Hindlimb muscle (tissue), 1 donor: Measurements from ENCODE around the gene ZCCHC7. TPM values are rescaled to one million over a fixed set of nuclear protein-coding genes. Genes with fewer than 3 reads are reported as not detected.
"Not testable (repeated sequence)": the region's sequence is repeated elsewhere in the genome, so short reads cannot be mapped to it uniquely, and the experiment has no call there.

Experiments
- DNase-seq: peaks from one replicate; pipeline ENCODE4 v3.0.0-alpha.2; 2013
- polyA plus RNA-seq: library from polyadenylated mRNA; unstranded; fragments of 120-200 nt; gene quantifications from one replicate; pipeline ENCODE4 v1.2.1, GENCODE V29; 2013; ENCODE audit not compliant: insufficient read length

ZCCHC7 gene
- polyA plus RNA-seq, 1 donor = 11.0 TPM

GRCh38 chr9:37255944-37256862 is 135.8 kb downstream of the ZCCHC7 start:
- DNase-seq = no peak

DNA sequence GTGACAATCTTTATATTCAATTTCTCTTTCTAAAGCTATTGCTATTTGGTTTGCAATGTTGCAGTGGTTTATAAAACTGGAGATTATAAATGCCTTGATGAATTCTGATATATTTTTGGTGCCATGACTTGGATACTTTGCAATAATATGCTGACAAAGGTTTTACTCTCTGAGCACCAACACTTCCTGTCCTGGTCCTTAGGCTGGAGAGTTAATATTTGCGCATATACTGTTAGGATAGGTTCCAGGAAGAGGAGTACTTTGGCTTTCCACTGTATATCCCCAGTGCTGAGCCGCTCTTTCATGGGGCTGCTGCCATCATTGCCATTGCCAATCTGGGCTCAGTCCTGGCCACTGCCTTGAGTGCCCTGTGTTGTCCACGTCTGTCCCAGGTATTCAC is 139.6 kb downstream of the ZCCHC7 start:
- DNase-seq = no peak

GRCh38 chr9:37262410-37262809 is 142.0 kb downstream of the ZCCHC7 start:
- DNase-seq = no peak

DNA sequence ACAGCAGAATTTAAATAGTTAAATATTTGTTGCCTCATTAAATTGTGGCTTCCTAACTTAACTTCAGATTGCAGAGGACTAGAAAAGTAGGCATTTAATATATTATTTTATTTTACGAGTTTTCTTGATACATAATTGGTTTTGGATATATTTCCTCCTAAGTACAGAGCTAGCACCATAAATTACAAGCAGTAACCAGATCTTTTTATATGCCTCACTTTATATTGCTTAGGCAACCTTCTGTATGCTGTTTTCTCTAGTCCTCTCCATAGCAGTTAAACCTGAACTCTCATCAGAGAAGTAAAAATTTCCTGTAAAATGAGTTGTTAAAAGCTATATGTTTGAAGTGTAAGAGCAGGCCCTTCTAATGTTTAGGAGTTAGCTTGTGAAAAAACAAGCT is 144.2 kb downstream of the ZCCHC7 start:
- DNase-seq = no peak

DNA sequence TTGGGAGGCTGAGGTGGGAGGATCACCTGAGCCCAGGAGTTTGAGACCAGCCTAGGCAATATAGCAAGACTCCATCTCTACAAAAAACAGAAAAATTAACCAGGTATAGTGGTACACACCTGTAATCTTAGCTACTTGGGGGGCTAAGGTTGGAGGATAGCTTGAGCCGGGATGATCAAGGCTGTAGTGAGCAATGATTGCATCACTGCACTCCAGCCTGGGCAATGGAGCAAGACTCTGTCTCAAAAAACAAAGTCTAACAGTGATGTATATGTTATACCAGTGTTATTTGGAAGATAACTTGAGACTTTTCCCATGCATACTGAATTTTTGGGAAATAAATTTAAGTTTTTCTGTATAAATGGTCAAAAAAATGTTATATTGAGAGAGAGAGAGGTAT is 146.3 kb downstream of the ZCCHC7 start:
- no peak for DNase-seq

GRCh38 chr9:37269221-37269620 is 148.8 kb downstream of the ZCCHC7 start:
- no peak for DNase-seq

DNA sequence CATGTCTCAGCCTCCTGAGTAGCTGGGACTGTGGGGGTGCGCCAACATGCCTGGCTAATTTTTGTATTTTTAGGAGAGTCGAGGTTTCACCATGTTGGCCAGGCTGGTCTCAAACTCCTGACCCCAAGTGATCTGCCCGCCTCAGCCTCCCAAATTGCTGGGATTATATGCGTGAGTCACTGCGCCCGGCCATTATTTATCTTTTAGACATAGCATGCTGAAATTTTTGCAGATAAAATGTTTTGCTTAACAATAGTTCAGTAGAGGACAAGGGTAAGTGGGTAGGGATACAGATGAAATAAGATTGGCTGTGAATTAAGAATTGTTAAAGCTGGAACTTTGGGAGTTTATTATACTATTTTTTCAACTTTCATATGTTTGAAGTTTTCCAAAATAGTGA is 151.3 kb downstream of the ZCCHC7 start:
- DNase-seq = no peak

GRCh38 chr9:37273595-37273994 is 153.2 kb downstream of the ZCCHC7 start:
- DNase-seq = no peak

GRCh38 chr9:37281541-37281940 is 161.2 kb downstream of the ZCCHC7 start:
- no peak for DNase-seq

DNA sequence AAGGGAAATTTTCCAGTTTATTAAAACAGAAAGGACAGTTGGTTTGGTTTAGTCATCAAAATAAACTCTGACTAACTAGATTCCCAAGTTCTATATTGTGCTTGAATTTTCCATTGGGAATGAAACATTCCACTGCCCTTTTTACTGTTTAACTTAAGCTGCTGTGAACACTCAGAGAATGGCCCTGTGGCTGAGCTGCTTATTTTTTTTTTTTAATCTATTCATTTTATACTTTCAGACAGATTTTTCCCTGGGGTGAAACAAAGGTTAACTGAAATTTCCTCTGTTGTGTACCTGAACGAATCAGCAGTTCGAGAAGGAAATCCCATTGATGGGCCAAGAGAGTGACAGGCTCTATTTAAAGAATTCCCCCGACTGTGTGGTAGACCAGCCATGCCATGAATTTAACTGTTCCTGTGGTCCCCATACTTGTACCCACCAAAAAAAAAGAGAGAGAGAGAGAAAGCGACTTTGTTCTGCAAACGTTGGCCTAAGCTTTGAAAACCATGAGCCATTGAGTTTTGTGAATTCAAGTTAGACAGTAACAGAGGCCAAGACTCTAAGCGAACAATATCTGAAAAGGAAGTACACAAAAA is 163.5 kb downstream of the ZCCHC7 start:
- no peak for DNase-seq

DNA sequence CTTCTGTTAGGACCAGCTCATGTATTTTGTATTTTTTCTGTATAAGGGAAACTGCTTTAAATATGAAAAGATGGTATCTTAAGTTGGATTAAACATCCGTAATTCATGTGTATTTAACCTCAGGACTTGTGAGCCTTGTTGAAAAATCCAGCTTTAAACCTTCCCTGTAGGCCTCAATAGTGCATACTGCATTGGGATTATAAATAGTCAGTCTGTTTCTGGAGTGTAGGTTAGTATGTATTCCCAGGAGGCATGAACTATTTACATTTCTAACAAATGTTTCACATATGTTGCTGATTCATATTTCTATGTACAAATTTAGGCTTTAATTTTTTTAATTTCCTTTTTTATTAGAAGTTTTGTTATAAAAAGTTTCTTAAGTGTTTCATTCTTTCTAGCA is 164.3 kb downstream of the ZCCHC7 start:
- no peak for DNase-seq

GRCh38 chr9:37286530-37287175 is 166.3 kb downstream of the ZCCHC7 start:
- DNase-seq = no peak

- no peak for DNase-seq
Measured at GRCh38 chr9:37287317-37287716, 166.9 kb downstream of the ZCCHC7 start.

GRCh38 chr9:37289631-37290030 is 169.3 kb downstream of the ZCCHC7 start:
- DNase-seq = no peak

- DNase-seq = no peak
Measured at GRCh38 chr9:37290366-37290939, 170.1 kb downstream of the ZCCHC7 start.

DNA sequence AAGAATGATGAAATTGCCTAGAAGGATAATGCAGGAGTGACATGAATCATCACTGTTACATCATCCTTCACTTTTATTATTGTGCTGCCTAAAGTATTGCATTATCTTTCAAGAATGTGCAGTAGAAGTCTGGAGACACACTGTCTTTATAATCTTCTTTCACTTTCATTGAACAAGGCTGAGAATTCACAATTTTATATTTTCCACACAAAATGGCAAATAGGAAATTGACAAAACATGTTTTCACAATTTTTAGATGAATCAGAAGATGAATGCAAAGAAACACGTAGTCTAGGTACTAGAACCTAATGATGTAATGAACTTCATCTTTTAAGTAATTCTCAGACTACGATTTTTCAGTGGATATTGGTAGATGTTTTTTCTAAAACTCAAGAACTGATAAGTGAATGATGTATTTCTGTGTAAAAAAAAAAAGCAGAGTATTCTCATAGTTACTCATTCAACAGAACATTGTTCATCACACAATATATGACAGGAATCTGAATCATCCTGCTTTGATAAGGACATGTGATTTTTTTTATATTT is 170.6 kb downstream of the ZCCHC7 start:
- DNase-seq = no peak

- DNase-seq = not testable (repeated sequence)
Measured at GRCh38 chr9:37291612-37292238, 171.4 kb downstream of the ZCCHC7 start.

DNA sequence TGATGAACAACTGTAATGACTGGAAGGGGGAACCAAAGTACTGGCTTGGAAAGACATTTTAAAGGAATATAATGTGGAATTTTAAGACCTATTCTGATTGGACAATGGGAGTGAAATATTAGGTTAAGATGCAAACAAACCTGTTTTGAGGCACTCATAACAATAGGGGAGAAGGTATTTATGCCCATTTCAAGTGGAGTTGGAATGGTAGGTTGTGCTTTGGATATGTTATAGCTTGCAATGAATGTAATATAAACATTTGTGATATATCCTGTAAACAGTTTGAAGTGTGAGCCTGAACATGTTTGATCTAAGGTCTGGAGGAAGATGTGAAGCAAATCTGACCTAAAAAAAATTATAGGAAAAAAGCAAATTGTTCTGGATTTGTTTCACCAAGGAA is 172.5 kb downstream of the ZCCHC7 start:
- no peak for DNase-seq

DNA sequence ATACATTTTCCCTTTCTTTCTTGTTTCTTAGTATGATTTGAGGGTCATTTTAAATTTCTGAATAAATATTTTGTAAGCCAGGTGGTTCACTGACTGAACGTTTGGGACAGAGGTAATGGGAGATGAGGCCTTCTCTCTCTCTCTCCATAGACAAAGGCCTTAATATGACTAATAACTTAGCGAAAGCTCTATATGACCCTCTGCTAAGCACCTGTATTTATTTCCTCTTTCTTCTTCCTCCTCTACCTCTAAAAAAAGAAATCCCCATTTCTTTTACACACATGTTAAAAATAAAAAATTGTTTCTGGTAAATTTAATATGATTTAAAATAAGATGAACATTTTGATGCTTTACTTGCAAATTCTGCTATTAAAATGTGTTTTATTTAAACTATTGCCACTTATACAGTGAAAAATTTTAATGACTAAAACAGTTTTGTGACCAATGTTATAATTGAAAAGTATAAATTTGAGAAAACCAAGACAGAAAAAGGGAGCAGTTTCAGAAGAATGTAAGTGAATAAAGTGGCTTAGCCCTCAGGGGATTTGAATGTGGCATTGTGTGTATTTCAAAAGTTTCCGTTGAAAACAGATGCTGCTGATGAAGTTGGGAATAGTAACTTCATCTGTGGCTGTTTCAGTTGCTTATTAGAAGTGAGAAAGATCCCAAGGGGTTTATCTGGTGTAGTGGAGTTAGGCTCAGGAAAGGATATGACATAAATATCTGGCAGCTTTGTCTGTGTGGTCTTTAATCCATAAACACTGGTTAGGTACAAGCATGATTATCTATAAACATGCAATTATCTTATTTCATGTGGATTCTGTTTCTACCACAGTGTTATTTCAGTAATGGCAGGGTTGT is 173.5 kb downstream of the ZCCHC7 start:
- no peak for DNase-seq

DNA sequence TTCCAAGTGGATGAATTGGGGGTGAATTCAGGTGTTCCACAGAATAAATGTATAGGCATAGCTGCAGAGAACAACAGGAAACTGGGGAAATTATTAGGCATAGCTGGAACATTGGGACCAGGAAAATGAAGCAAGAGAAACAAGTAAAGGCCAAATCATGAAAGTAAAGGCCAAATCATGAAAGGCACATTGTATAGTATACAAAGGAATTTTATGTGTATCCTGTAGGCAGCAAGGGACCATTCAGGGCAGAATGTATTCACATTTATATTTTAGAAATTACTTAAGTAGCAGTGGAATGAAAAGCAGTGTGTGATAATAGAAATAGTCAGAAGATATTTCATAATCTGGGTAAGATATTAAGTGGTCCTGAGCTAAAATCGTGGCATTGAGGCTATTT is 174.8 kb downstream of the ZCCHC7 start:
- no peak for DNase-seq

GRCh38 chr9:37295796-37296195 is 175.4 kb downstream of the ZCCHC7 start:
- no peak for DNase-seq
